SH-SY5Y (cell line): ENCODE measurements around the gene ADAM15.

Source experiments
- GATA2 ChIP-seq: IDR thresholded peaks from 2 replicates; pipeline ENCODE4 v1.6.1; 2011; ENCODE audit warnings: mild to moderate bottlenecking, low read depth, low read length
- GATA3 ChIP-seq: IDR thresholded peaks from 2 replicates; pipeline ENCODE4 v1.6.1; 2011; ENCODE audit warnings: low read depth, mild to moderate bottlenecking, low read length, moderate library complexity

GRCh38 chr1:155061381-155062150, 10.4 kb downstream of the ADAM15 start:
- TF ChIP-seq GATA2, result no peak
- no peak for TF ChIP-seq GATA3
